BJ (cell line): ENCODE results near the gene POFUT1. TPM values are rescaled to one million over a fixed set of nuclear protein-coding genes. Genes with fewer than 3 reads are reported as not detected.

Source experiments
- CTCF ChIA-PET: fragments of 350-600 bp; formaldehyde crosslinking; extraction: SDS; loops from one replicate; lab custom pipeline; 2021; ENCODE audit warnings: antibody characterized with exemption, inconsistent platforms; lab: Yijun Ruan, JAX
- POLR2A ChIA-PET: fragments of 300-600 bp; sonication (Branson Sonifier 250); formaldehyde crosslinking; extraction: SDS; loops from one replicate; lab custom pipeline; 2021; ENCODE audit warnings: antibody characterized with exemption; lab: Charles Lee
- DNase-seq: peaks from one replicate; pipeline ENCODE4 v3.0.0-alpha.2; 2011; ENCODE audit warnings: low read depth
- H3K27me3 ChIP-seq: 2 replicates; pipeline ENCODE4 v1.6.0; 2011; ENCODE audit warnings: low read length; ENCODE audit not compliant: control insufficient read depth, insufficient read depth
- H3K36me3 ChIP-seq: 2 replicates; pipeline ENCODE4 v1.5.1; 2011; ENCODE audit warnings: low read length; ENCODE audit not compliant: control insufficient read depth, insufficient read depth
- H3K4me3 ChIP-seq: 2 replicates; pipeline ENCODE4 v1.5.1; 2011; ENCODE audit warnings: low read depth, mild to moderate bottlenecking, control low read depth, low read length
- CTCF ChIP-seq: IDR thresholded peaks from 2 replicates; pipeline ENCODE4 v1.5.1; 2011; ENCODE audit warnings: low read depth, mild to moderate bottlenecking, control low read depth, inconsistent platforms, low read length, moderate library complexity; ENCODE audit not compliant: insufficient read depth
- polyA plus RNA-seq: library from polyadenylated mRNA; depleted of rRNA; stranded (reverse); fragments of >200 nt; gene quantifications from 2 replicates; pipeline ENCODE4 v1.2.3, GENCODE V29; 2011

Gene POFUT1
- polyA plus RNA-seq, 1 experiment = 56.7 TPM

- ChIA-PET POLR2A (no interaction called here), CTCF (interaction anchor here (0.6 kb wide), 1 partner anchor 45 kb away, joined by 3 read pairs; no protein-coding TSS in a partner anchor)
- Histone ChIP-seq H3K36me3 (peaks cover 15% of the 10 kb centered on the region), H3K4me3 (no peak overlapping the region), H3K27me3 (no peaks in the 10 kb centered on the region)
- TF ChIP-seq CTCF = no peak
- DNase-seq = no peak
Observed at GRCh38 chr20:32224463-32224862, 16.8 kb downstream of the POFUT1 start.

GRCh38 chr20:32226391-32226790, 18.7 kb downstream of the POFUT1 start:
- POLR2A ChIA-PET = no interaction called here
- CTCF ChIA-PET = no interaction called here
- no peak for TF ChIP-seq CTCF
- Histone ChIP-seq H3K36me3 (peaks cover 14% of the 10 kb centered on the region), H3K27me3 (no peaks in the 10 kb centered on the region), H3K4me3 (no peak overlapping the region)
- no peak for DNase-seq

GRCh38 chr20:32227306-32227705, 19.6 kb downstream of the POFUT1 start:
- Histone ChIP-seq H3K4me3 (no peak overlapping the region), H3K36me3 (peaks cover 17% of the 10 kb centered on the region), H3K27me3 (no peaks in the 10 kb centered on the region)
- no peak for TF ChIP-seq CTCF
- DNase-seq = no peak
- CTCF ChIA-PET = no interaction called here
- POLR2A ChIA-PET = no interaction called here

GRCh38 chr20:32227744-32228688, 20.3 kb downstream of the POFUT1 start:
- ChIA-PET POLR2A (no interaction called here), CTCF (no interaction called here)
- H3K36me3 ChIP-seq = peaks cover 20% of the 10 kb centered on the region
- H3K4me3 ChIP-seq = no peak overlapping the region
- TF ChIP-seq CTCF = no peak
- H3K27me3 ChIP-seq = no peaks in the 10 kb centered on the region
- no peak for DNase-seq

- DNase-seq = no peak
- H3K27me3 ChIP-seq = no peaks in the 10 kb centered on the region
- peaks cover 25% of the 10 kb centered on the region for H3K36me3 ChIP-seq
- CTCF ChIA-PET = no interaction called here
- POLR2A ChIA-PET = no interaction called here
- no peak for TF ChIP-seq CTCF
- H3K4me3 ChIP-seq = no peak overlapping the region
Observed at GRCh38 chr20:32229251-32229747, 21.6 kb downstream of the POFUT1 start.
